Body of pancreas (tissue), 4 donors: ENCODE results near the gene CLEC4D.

ENCODE experiments used
- CTCF ChIP-seq, 7 experiments: fragments of 450-650 bp in 4 of 7; fragments of 200-600 bp in 3 of 7; sonication (generic) in 3 of 7; IDR thresholded peaks; one replicate each; pipeline ENCODE4 v1.5.1; 2016 to 2019; ENCODE audit warnings: antibody characterized with exemption in 7 of 7
- POLR2A ChIP-seq, 3 donors: fragments of 450-650 bp; IDR thresholded peaks; one replicate each; pipeline ENCODE4 v1.6.1; 2016; ENCODE audit warnings: antibody characterized with exemption in 3 of 3, mild to moderate bottlenecking in 2 of 3

- TF ChIP-seq CTCF (IDR thresholded peaks at IDR 0.05) (no peak), POLR2A (IDR thresholded peaks at IDR 0.05) (no peak)
Observed at GRCh38 chr12:8508223-8508622, 5.1 kb upstream of the CLEC4D start.
